ENCODE measurements around the gene CYP27C1.
"Not testable (repeated sequence)": the region's sequence is repeated elsewhere in the genome, so short reads cannot be mapped to it uniquely, and the experiment has no call there.

Gene CYP27C1

GRCh38 chr2:127169066-127169660, 50.9 kb downstream of the CYP27C1 start:
- DNase-seq, result no peak

GRCh38 chr2:127166231-127166860, 53.8 kb downstream of the CYP27C1 start:
- DNase-seq, result no peak

- DNase-seq, result no peak
Observed at GRCh38 chr2:127165539-127165935, 54.6 kb downstream of the CYP27C1 start.

DNA sequence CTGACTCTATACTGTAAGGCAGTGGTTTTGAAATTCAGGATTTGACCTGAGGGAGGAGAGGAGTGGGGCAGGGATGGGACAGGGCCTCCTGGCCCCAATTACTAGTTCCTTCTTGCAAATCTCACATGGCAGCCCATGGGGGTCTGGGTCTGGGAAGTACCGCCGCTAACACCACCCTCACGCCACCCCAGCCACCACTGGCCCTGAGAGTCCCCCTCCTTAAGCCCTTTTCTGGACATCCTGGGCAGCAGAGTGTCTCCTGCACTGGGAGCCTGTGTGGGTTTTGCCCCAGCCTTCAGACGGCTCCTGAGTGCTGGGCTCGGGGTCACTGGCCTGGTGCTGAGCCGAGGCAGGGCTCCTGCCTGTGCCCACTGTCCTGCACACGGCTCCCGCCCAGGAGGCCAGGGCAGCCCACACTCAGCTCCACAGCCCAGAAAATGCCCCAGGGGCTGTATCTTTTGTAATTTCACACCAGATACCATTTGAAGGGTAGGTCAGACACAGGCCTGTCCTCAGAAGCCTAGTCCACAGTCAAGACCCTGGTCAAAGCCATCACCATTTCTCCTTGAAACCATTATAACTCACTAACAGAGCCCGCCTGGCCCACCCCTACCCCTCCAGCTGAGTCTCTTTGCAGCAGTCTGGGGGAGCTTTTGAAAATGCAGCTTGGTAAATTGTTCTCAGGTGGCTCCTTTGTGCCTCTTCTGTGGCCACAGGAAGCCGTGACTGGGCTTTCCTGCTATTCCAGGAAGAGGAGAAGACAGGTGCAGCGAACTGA, 55.1 kb downstream of the CYP27C1 start:
- no peak for DNase-seq

GRCh38 chr2:127163921-127164320, 56.2 kb downstream of the CYP27C1 start:
- no peak for DNase-seq

DNA sequence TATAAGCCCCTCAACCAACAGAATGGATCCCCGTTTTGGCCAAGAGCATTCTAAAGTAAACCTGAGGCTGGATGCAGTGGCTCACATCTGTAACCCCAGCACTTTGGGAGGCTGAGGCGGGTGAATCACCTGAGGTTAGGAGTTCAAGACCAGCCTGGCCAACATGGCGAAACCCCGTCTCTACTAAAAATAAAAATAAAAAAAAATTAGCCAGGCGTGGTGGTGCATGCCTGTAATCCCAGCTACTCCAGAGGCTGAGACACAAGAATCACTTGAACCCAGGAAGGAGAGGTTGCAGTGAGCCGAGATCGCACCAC, 57.1 kb downstream of the CYP27C1 start:
- DNase-seq, result not testable (repeated sequence)

- no peak for DNase-seq
Observed at GRCh38 chr2:127162261-127163089, 57.6 kb downstream of the CYP27C1 start.

- no peak for DNase-seq
Observed at GRCh38 chr2:127161176-127162136, 58.6 kb downstream of the CYP27C1 start.

GRCh38 chr2:127160676-127161075, 59.4 kb downstream of the CYP27C1 start:
- DNase-seq, result no peak

GRCh38 chr2:127159543-127159942, 60.6 kb downstream of the CYP27C1 start:
- DNase-seq, result no peak

DNA sequence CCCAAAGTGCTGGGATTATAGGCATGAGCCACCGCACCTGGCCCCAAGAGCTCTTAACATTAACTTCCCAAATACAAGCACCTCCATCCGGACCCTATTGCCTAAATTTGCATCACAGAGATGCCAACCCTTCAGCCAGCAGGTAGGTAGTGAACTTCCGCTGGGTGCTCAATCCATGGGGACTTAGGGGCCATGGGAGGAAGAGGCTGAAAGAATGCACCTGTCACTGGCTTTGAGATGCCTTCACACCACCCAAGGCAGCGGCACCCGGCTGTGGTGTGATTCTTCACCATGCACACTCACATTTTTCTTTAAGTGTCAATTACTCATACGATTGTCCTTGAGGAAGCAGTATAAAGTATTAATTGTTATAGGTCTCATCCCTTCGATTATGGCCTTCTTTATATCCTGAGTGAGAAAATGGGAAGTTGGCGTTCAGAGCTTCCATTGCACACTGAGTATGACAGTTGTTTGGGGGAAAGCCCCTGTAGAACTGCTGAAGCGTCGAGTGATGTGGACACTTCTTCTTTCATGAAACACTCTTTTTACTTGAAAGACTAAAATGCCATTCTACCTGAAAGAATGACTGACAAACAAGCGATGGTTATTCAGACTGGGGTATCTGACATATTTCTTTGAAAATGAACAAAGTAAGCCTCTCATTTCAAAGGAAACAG, 61.3 kb downstream of the CYP27C1 start:
- no peak for DNase-seq

- DNase-seq, result no peak
Observed at GRCh38 chr2:127157651-127158485, 62.2 kb downstream of the CYP27C1 start.

GRCh38 chr2:127157114-127157513, 63.0 kb downstream of the CYP27C1 start:
- no peak for DNase-seq

- no peak for DNase-seq
Observed at GRCh38 chr2:127155947-127156346, 64.2 kb downstream of the CYP27C1 start.

GRCh38 chr2:127155028-127155581, 65.0 kb downstream of the CYP27C1 start:
- no peak for DNase-seq

GRCh38 chr2:127154396-127154795, 65.7 kb downstream of the CYP27C1 start:
- DNase-seq, result no peak

DNA sequence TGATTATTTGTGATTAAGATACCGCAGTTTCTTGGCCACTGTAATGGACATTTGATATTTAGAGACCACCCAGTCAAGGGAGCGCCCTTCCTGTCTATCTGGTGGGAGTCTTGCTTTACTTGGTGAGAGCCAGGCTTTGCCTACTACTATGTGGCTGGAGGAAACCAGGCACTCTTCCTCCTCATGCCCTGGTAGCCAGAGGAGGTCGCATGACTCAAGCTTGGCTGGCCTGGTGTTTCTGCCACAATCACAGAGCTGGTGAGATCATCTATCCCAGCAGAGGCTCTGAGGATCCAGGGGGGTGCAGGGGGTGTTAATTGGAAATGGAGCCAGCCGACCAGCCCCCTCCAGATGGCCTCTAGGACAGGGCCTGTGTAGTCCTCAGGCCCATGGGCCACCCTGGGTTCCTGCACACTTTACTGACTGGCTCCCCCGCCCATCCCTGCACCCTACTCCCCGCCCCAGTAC, 66.4 kb downstream of the CYP27C1 start:
- DNase-seq, result no peak

DNA sequence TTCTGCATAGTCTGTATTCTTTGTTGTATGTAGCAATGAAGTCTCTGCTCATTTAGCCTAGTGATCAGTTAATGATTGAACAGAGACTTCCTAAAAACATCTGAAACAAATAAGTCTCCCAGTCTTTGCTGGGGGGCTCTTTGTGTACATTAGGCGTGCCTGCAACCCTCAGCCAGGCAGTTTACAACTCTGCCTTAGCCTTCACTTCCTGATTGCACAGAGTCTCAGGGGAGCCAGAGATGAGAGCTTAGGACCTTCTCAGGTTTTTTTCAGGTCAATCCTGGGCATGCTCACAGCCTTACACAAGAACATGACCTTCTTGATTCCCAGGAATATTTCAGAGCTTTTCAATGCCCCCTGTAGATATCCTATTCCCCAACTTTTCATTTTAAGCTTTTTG, 69.1 kb downstream of the CYP27C1 start:
- DNase-seq, result no peak

- DNase-seq, result no peak
Observed at GRCh38 chr2:127149384-127149783, 70.7 kb downstream of the CYP27C1 start.

GRCh38 chr2:127146820-127147502, 73.1 kb downstream of the CYP27C1 start:
- no peak for DNase-seq
